H1 (cell line): ENCODE data around the gene HOXB7. TPM values are rescaled to one million over a fixed set of nuclear protein-coding genes. Genes with fewer than 3 reads are reported as not detected.
A peak's percentile ranks its signal among the peaks of the same experiment; 100 is the strongest.

Source experiments
- HDAC6 ChIP-seq: IDR thresholded peaks from one replicate; pipeline ENCODE4 v1.7.1; 2012; ENCODE audit warnings: low read depth, mild to moderate bottlenecking, inconsistent platforms, low read length, moderate library complexity
- SUZ12 ChIP-seq: fragments of 200-600 bp; sonication (generic); IDR thresholded peaks from 2 replicates; pipeline ENCODE4 v1.6.1; 2012; ENCODE audit warnings: mild to moderate bottlenecking, inconsistent platforms, low read length, moderate library complexity, mixed read lengths
- polyA plus RNA-seq, 7 experiments: library from polyadenylated mRNA; depleted of rRNA in 3 of 7; stranded (reverse) in 5 of 7; unstranded in 2 of 7; fragments of >200 nt in 5 of 7; fragments of 200-250 nt in 2 of 7; gene quantifications; 1 replicate in 5 of 7; 2 replicates in 1 of 7; 4 replicates in 1 of 7; pipeline versions ENCODE4 v1.2.1 to v1.2.3, GENCODE V29; 2011 to 2013; ENCODE audit warnings: missing spikeins in 2 of 7, mixed read lengths in 2 of 7
- total RNA-seq: library from RNA; stranded (reverse); fragmentation: NEBNext Ultra II Directional; extraction: Animal tissue kit (Norgen Biotek cat#: 25700); gene quantifications from 2 replicates; pipeline ENCODE4 v1.2.1, GENCODE V29; 2021
- TF ChIP-seq, protein P1 (sequence below): IDR thresholded peaks from 2 replicates; pipeline ENCODE4 v1.6.1; 2012; ENCODE audit warnings: inconsistent platforms

Gene HOXB7
- total and polyA plus RNA-seq, 2 of the 8 experiments (the other 6 are each of a cell fraction or from before 2014, with no cell fraction given): not detected

DNA sequence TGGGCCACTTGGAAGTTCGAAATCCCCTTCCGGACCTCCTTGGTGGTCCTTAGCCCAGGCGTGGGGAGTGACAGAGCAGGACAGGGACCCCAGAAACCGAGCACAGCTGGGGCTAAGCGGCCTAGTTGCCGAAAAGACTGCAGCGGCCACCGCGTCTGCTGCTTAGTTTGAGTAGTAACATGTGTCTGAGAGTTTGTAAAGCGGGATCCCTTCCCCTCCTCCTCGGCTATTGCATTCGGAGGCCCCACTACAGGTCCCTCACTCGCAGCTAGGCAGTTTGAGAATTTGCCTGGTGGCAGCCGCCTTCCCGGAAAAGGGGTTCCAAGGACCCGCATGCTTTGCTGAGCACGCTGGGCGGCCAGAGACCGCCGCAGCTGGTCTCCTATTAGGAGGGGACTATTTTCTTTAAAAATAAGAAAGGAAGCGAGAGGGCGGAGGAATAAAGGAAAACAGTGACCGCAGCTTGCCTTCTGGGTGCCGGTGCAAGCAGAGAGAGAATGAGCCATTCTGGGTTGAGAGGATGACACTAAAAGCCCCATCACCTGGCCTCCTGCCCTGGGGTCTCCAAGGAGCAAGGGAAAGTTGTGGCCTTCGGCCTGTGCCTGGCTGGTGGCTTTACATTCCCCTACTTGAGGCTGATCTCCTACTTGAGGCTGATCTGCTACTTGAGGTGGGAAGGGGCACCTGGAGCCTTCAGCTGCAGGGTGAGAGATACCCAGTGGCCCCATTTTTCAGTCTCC lies 16.1 kb downstream of the HOXB7 start (continued):
- TF ChIP-seq, protein P1, sequence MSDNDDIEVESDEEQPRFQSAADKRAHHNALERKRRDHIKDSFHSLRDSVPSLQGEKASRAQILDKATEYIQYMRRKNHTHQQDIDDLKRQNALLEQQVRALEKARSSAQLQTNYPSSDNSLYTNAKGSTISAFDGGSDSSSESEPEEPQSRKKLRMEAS: no peak
- TF ChIP-seq SUZ12 (peak; percentile 95), HDAC6 (no peak)
